ENCODE results near the gene UPK2.
A peak's percentile ranks its signal among the peaks of the same experiment; 100 is the strongest.

GRCh38 chr11:118917481-118918127, 38.5 kb upstream of the UPK2 start:
- TF ChIP-seq CTCF (IDR thresholded peaks at IDR 0.05; ENCODE audit: insufficient read depth, low read length) (no peak), POLR2AphosphoS5 (IDR thresholded peaks at IDR 0.05; ENCODE audit: low read depth) (peak; percentile 34; the same call in 1 of the 2 replicates)
- TF ChIP-seq, protein P1, sequence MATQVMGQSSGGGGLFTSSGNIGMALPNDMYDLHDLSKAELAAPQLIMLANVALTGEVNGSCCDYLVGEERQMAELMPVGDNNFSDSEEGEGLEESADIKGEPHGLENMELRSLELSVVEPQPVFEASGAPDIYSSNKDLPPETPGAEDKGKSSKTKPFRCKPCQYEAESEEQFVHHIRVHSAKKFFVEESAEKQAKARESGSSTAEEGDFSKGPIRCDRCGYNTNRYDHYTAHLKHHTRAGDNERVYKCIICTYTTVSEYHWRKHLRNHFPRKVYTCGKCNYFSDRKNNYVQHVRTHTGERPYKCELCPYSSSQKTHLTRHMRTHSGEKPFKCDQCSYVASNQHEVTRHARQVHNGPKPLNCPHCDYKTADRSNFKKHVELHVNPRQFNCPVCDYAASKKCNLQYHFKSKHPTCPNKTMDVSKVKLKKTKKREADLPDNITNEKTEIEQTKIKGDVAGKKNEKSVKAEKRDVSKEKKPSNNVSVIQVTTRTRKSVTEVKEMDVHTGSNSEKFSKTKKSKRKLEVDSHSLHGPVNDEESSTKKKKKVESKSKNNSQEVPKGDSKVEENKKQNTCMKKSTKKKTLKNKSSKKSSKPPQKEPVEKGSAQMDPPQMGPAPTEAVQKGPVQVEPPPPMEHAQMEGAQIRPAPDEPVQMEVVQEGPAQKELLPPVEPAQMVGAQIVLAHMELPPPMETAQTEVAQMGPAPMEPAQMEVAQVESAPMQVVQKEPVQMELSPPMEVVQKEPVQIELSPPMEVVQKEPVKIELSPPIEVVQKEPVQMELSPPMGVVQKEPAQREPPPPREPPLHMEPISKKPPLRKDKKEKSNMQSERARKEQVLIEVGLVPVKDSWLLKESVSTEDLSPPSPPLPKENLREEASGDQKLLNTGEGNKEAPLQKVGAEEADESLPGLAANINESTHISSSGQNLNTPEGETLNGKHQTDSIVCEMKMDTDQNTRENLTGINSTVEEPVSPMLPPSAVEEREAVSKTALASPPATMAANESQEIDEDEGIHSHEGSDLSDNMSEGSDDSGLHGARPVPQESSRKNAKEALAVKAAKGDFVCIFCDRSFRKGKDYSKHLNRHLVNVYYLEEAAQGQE (IDR thresholded peaks at IDR 0.05; ENCODE audit: insufficient replicate concordance, low read depth): no peak

Data from HL-60 (cell line).